Peyer's patch (tissue), 4 donors: ENCODE results near the gene FAIM2. TPM values are rescaled to one million over a fixed set of nuclear protein-coding genes. Genes with fewer than 3 reads are reported as not detected.

Source experiments
- DNase-seq, 3 donors: peaks; one replicate each; pipeline ENCODE4 v3.0.0-alpha.2; 2017 to 2019
- H3K27ac ChIP-seq, 4 donors: fragments of 200-600 bp; sonication (generic); one replicate each; pipeline ENCODE4 v1.5.1; 2016 to 2019
- H3K27me3 ChIP-seq, 2 donors: fragments of 200-600 bp; sonication (generic); one replicate each; pipeline ENCODE4 v1.5.1; 2019
- H3K36me3 ChIP-seq, 3 donors: fragments of 200-600 bp; sonication (generic); one replicate each; pipeline ENCODE4 v1.5.1; 2016 to 2019
- H3K4me1 ChIP-seq, 4 donors: fragments of 200-600 bp; sonication (generic); one replicate each; pipeline ENCODE4 v1.5.1; 2016 to 2019
- H3K4me3 ChIP-seq, 4 donors: fragments of 200-600 bp; sonication (generic); 1 replicate in 3 of 4; 2 replicates in 1 of 4; pipeline ENCODE4 v1.5.1; 2016 to 2019; ENCODE audit warnings: mild to moderate bottlenecking in 1 of 4
- H3K9me3 ChIP-seq, 4 donors: fragments of 200-600 bp; sonication (generic); one replicate each; pipeline ENCODE4 v1.5.1; 2016 to 2019; ENCODE audit warnings: mild to moderate bottlenecking in 1 of 4
- POLR2A ChIP-seq, 2 donors: fragments of 450-650 bp; IDR thresholded peaks; one replicate each; pipeline ENCODE4 v1.5.1; 2017; ENCODE audit warnings: antibody characterized with exemption in 2 of 2, mild to moderate bottlenecking in 2 of 2, moderate library complexity in 2 of 2
- total RNA-seq, 4 donors: library from RNA; depleted of rRNA; stranded (reverse); fragments of >200 nt; gene quantifications; one replicate each; pipeline ENCODE4 v1.1.0, GENCODE V29; 2016
- TF ChIP-seq, protein P1 (sequence below), 6 experiments: fragments of 450-650 bp in 4 of 6; fragments of 200-600 bp in 2 of 6; sonication (generic) in 1 of 6; IDR thresholded peaks; one replicate each; pipeline ENCODE4 v1.5.1; 2017 to 2019; ENCODE audit warnings: antibody characterized with exemption in 6 of 6, mild to moderate bottlenecking in 3 of 6, moderate library complexity in 1 of 6

FAIM2 gene
- total RNA-seq, 4 donors from 2014 or later, result 0.83 to 4.7 (median 2.9) TPM

DNA sequence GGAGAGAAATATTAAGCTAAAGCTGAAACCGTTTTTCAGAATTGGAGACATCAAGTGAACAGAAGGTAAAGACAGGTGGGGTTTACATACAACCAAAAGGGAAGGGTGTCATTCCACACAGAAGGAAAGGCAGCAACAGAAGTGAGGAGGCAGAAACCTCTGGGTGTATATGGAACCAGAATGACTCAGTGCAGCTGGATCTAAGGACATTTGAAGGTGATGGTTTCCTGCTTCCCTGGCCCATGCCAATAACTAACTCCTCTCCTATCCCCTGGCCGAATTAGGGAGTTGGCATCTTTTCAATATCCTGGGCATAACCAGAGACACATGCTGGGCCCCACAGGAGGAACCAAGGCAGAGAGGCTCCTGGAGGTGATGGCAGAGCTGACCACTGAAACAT lies 83.9 kb downstream of the FAIM2 start:
- Histone ChIP-seq H3K36me3 (no peaks in the 10 kb centered on the region), H3K27ac (no peak overlapping the region), H3K9me3 (no peaks in the 10 kb centered on the region), H3K4me3 (no peak overlapping the region), H3K4me1 (peaks cover 0 to 21% (median 3%) of the 10 kb centered on the region in 4 donors), H3K27me3 (no peaks in the 10 kb centered on the region)
- DNase-seq, result no peak
- TF ChIP-seq, protein P1, sequence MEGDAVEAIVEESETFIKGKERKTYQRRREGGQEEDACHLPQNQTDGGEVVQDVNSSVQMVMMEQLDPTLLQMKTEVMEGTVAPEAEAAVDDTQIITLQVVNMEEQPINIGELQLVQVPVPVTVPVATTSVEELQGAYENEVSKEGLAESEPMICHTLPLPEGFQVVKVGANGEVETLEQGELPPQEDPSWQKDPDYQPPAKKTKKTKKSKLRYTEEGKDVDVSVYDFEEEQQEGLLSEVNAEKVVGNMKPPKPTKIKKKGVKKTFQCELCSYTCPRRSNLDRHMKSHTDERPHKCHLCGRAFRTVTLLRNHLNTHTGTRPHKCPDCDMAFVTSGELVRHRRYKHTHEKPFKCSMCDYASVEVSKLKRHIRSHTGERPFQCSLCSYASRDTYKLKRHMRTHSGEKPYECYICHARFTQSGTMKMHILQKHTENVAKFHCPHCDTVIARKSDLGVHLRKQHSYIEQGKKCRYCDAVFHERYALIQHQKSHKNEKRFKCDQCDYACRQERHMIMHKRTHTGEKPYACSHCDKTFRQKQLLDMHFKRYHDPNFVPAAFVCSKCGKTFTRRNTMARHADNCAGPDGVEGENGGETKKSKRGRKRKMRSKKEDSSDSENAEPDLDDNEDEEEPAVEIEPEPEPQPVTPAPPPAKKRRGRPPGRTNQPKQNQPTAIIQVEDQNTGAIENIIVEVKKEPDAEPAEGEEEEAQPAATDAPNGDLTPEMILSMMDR (IDR thresholded peaks at IDR 0.05), result no peak
- TF ChIP-seq POLR2A (IDR thresholded peaks at IDR 0.05), result no peak

DNA sequence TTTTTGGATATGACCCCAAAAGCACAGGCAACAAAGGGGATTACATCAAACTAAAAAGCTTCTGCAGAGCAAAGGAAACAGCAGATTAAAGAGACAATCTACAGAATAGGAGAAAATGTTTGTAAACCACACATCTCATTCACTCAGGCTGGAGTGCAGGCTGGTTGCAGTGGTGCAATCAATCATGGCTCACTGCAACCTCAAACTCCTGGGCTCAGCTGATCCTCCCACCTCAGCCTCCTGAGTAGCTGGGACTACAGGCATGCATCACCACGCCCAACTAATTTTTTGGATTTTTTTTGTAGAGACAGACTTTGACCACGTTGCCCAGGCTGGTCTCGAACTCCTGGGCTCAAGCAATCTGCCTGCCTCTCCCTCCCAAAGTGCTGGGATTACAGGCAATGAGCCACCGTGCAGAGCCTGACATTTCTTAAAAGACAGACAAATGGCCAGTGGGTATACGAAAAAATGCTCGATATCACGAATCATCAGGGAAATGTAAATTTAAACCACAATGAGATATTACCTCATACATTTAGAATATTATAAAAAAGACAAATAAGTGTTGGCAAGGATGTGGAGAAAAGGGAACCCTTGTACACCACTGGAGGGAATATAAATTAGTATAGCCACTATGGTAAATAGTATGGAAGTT lies 85.3 kb downstream of the FAIM2 start:
- no peaks in the 10 kb centered on the region for H3K9me3 ChIP-seq
- no peak overlapping the region for H3K27ac ChIP-seq
- H3K4me1 ChIP-seq, result peaks cover 0 to 10% (median 3%) of the 10 kb centered on the region in 4 donors
- no peak for DNase-seq
- H3K4me3 ChIP-seq, result no peak overlapping the region
- no peaks in the 10 kb centered on the region for H3K27me3 ChIP-seq
- TF ChIP-seq, protein P1 (IDR thresholded peaks at IDR 0.05), result no peak
- no peak for TF ChIP-seq POLR2A (IDR thresholded peaks at IDR 0.05)
- H3K36me3 ChIP-seq, result no peaks in the 10 kb centered on the region

Other genes with a start within 250 kb of the FAIM2 start
- 10 to 100 TPM in 2 of 4 donors, 1 to 10 TPM in 2; 2.1 to 40.4 (median 8.2) TPM for gene FMNL3, start 196.5 kb downstream of the FAIM2 start, total RNA-seq
- gene TMBIM6, start 162.3 kb downstream of the FAIM2 start, total RNA-seq, result 1,000 to 10,000 TPM in 1 of 4 donors, 100 to 1,000 TPM in 3; 104 to 1,479 (median 689) TPM
- gene NCKAP5L, start 75.5 kb downstream of the FAIM2 start, total RNA-seq, result 10 to 100 TPM in 1 of 4 donors, 1 to 10 TPM in 3; 3.3 to 16.5 (median 7.5) TPM
- gene BCDIN3D, start 60.8 kb downstream of the FAIM2 start, total RNA-seq, result 1 to 10 TPM; 2.3 to 5.2 (median 3.1) TPM
- not detected for gene AQP2, start 46.8 kb upstream of the FAIM2 start, total RNA-seq
- gene AQP5, start 58.0 kb upstream of the FAIM2 start, total RNA-seq, result not detected
- not detected for gene AQP6, start 69.0 kb upstream of the FAIM2 start, total RNA-seq
- gene RACGAP1, start 121.6 kb upstream of the FAIM2 start, total RNA-seq, result 10 to 100 TPM in 1 of 4 donors, 1 to 10 TPM in 3; 5.1 to 29.7 (median 8.5) TPM
- 1 to 10 TPM in 2 of 4 donors, under 1 TPM in 1, not detected in 1; 0.70 to 5.7 (median 1.5) TPM for gene ASIC1, start 153.7 kb upstream of the FAIM2 start, total RNA-seq
- gene SMARCD1, start 181.4 kb upstream of the FAIM2 start, total RNA-seq, result 100 to 1,000 TPM in 2 of 4 donors, 10 to 100 TPM in 2; 76.5 to 126 (median 95.1) TPM
- gene GPD1, start 200.1 kb upstream of the FAIM2 start, total RNA-seq, result 100 to 1,000 TPM in 3 of 4 donors, 10 to 100 TPM in 1; 41.3 to 409 (median 291) TPM
- 100 to 1,000 TPM in 1 of 4 donors, 10 to 100 TPM in 3; 75.3 to 115 (median 86.4) TPM for gene COX14, start 208.3 kb upstream of the FAIM2 start, total RNA-seq